ENCODE measurements around the gene TRPV6. TPM values are rescaled to one million over a fixed set of nuclear protein-coding genes. Genes with fewer than 3 reads are reported as not detected.

The TRPV6 gene
- total and polyA plus RNA-seq, 8 donors = 36.1 to 308 (median 56.5) TPM

- no peak for FAIRE-seq
- H3K4me1 ChIP-seq = no peaks in the 10 kb centered on the region
- intact Hi-C loops (cut with DNase I) = no loop called here
These were observed 46.9 kb downstream of the TRPV6 start for GRCh38 chr7:142838461-142839213.

DNA sequence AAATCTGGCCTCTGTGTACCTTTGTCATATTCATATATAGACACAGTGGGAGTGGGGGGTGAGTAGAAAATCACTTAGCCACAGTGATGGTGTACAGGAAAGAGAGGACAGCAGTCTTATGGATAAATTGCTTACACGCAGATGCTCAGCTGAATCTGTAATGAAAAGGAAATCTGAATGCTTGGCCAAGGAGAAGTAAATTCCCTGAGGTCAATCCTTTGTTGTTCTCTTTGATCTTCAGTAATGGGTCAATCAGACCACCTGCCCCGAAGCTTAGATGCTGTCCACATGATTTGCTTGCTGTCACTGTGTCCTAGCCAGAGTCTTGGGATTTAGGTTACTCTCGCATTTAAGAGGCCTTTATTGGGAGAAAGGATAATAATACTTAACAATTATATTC lies 49.1 kb downstream of the TRPV6 start:
- Histone ChIP-seq H3K9me3 (no peaks in the 10 kb centered on the region), H3K4me1 (no peaks in the 10 kb centered on the region), H3K27ac (no peak overlapping the region), H3K4me3 (no peak overlapping the region), H3K27me3 (no peaks in the 10 kb centered on the region), H3K36me3 (no peaks in the 10 kb centered on the region)
- ATAC-seq = no peak
- DNase-seq = no peak
- WGBS, 2 donors = 91 to 94% methylated on average over 3 of the region's 3 CpGs
- intact Hi-C loops (cut with DNase I) = no loop called here
- TF ChIP-seq, protein P1, sequence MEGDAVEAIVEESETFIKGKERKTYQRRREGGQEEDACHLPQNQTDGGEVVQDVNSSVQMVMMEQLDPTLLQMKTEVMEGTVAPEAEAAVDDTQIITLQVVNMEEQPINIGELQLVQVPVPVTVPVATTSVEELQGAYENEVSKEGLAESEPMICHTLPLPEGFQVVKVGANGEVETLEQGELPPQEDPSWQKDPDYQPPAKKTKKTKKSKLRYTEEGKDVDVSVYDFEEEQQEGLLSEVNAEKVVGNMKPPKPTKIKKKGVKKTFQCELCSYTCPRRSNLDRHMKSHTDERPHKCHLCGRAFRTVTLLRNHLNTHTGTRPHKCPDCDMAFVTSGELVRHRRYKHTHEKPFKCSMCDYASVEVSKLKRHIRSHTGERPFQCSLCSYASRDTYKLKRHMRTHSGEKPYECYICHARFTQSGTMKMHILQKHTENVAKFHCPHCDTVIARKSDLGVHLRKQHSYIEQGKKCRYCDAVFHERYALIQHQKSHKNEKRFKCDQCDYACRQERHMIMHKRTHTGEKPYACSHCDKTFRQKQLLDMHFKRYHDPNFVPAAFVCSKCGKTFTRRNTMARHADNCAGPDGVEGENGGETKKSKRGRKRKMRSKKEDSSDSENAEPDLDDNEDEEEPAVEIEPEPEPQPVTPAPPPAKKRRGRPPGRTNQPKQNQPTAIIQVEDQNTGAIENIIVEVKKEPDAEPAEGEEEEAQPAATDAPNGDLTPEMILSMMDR (IDR thresholded peaks at IDR 0.05) = no peak
- no peak for FAIRE-seq

More at GRCh38 chr7:142838461-142839213, 46.9 kb downstream of the TRPV6 start:
- Histone ChIP-seq H3K27me3 (no peaks in the 10 kb centered on the region), H3K4me3 (no peak overlapping the region), H3K36me3 (no peaks in the 10 kb centered on the region), H3K9me3 (no peaks in the 10 kb centered on the region), H3K27ac (no peak overlapping the region)
- TF ChIP-seq, protein P1 (IDR thresholded peaks at IDR 0.05) = no peak
- ATAC-seq = no peak
- 67 to 70% methylated on average over 4 of the region's 4 CpGs for WGBS, 2 donors
- DNase-seq = no peak

DNA sequence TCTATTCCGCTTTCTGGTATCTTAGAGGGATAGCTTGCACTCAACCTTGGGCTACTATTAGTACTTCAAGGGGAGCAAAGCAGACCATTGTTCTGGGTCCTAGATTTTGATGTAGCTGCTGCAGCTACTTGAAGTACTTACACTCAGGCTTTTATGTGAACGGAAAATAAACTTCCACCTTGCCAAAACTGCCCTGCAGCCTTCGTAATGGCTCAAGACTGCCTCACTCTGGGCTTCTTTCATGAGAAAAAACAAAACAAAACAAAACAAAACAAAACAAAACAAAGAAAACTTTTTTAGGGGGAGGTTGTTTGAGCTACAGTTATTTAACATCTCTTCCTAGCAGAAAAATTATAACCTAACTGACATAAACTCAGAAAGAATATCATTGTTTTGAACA lies 50.1 kb downstream of the TRPV6 start:
- Histone ChIP-seq H3K9me3 (no peaks in the 10 kb centered on the region), H3K27ac (no peak overlapping the region), H3K4me1 (no peaks in the 10 kb centered on the region), H3K27me3 (no peaks in the 10 kb centered on the region), H3K4me3 (no peak overlapping the region), H3K36me3 (no peaks in the 10 kb centered on the region)
- TF ChIP-seq, protein P1 (IDR thresholded peaks at IDR 0.05) = no peak
- WGBS, 2 donors = 41 to 61% methylated on average over 3 of the region's 3 CpGs
- no peak for ATAC-seq
- no peak for DNase-seq
- FAIRE-seq = no peak
- intact Hi-C loops (cut with DNase I) = no loop called here

DNA sequence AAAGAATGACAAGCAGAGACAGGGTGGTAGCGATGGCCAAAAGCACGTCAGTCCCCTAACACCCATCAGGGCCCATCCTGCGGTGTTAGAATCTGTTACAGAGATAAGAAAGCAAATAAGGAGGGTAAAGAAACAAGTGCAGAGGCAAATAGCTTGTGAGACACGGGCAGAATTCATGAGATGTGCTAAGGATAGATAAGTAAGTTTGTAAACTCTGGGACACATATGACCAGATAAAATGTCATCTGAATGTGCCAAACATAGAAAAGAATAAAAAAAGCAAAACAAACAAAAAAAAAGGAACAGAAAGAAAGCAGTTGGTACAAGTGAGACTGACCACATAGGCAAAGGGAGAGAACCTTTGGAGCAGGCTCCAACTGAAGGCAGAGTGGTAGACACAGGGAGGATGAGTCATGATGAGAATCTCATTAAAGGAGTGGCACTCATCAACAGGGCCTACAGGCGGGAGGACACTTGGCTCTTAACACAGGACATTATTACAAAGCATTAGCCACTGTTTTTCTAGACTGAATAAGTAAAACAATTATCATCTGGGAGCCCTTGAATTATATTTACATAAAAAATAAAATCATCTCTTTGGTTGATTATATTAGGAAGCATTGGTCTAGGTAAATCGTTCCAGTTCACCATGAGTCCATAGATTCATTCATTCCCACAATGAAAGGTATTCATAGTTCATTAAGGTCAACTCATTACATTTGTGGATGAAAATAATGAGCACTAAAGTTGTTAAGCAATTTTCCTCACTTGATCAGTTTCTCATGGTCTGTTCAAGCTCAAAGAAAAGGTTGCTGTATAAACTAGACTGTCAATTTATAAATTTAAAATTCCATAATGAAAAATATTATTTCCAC lies 52.1 kb downstream of the TRPV6 start:
- Histone ChIP-seq H3K27me3 (no peaks in the 10 kb centered on the region), H3K4me3 (no peak overlapping the region), H3K4me1 (no peaks in the 10 kb centered on the region), H3K36me3 (no peaks in the 10 kb centered on the region), H3K9me3 (no peaks in the 10 kb centered on the region), H3K27ac (no peak overlapping the region)
- TF ChIP-seq, protein P1 (IDR thresholded peaks at IDR 0.05) = no peak
- FAIRE-seq (no peak), DNase-seq (no peak), ATAC-seq (no peak)
- intact Hi-C loops (cut with DNase I) = no loop called here
- WGBS, 2 donors = 49% methylated on average over 6 of the region's 6 CpGs
